Retinal pigment epithelial cell (primary cell): ENCODE measurements around the gene ITGAL.

Experiments
- DNase-seq: peaks from one replicate; pipeline ENCODE4 v3.0.0-alpha.2; 2010; ENCODE audit warnings: low read depth
- H3K4me3 ChIP-seq: 2 replicates; pipeline ENCODE4 v1.5.1; 2011; ENCODE audit warnings: mild to moderate bottlenecking, low read length, control low read depth, moderate library complexity
- TF ChIP-seq, protein P1 (sequence below): conservative IDR thresholded peaks from 2 replicates; pipeline ENCODE4 v1.5.1; 2011; ENCODE audit warnings: low read depth, low read length, control low read depth, inconsistent platforms

The ITGAL gene

DNA sequence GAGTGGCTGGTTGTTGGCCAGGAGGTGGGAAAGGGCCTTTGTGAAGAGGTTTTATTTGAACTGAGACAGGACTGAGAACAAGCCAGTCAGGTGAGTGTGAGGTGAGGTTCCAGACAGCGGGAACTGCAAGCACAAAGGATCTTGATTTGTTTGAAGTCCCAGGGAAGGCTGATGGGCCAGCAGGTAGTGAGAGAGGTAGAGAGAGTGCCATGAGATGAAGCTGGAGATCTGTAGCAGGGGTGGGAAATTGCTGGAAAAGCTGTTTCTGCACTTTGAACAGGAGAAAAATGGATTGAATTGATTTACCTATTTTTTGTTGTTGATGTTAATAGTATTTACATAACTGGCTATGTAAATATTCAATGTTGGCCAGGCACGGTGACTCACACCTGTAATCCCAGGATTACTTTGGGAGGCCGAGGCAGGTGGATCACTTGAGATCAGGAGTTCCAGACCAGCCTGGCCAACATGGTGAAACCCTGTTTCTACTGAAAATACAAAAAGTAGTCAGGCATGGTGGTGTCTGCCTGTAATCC, 35.0 kb upstream of the ITGAL start:
- DNase-seq: no peak
- TF ChIP-seq, protein P1, sequence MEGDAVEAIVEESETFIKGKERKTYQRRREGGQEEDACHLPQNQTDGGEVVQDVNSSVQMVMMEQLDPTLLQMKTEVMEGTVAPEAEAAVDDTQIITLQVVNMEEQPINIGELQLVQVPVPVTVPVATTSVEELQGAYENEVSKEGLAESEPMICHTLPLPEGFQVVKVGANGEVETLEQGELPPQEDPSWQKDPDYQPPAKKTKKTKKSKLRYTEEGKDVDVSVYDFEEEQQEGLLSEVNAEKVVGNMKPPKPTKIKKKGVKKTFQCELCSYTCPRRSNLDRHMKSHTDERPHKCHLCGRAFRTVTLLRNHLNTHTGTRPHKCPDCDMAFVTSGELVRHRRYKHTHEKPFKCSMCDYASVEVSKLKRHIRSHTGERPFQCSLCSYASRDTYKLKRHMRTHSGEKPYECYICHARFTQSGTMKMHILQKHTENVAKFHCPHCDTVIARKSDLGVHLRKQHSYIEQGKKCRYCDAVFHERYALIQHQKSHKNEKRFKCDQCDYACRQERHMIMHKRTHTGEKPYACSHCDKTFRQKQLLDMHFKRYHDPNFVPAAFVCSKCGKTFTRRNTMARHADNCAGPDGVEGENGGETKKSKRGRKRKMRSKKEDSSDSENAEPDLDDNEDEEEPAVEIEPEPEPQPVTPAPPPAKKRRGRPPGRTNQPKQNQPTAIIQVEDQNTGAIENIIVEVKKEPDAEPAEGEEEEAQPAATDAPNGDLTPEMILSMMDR: no peak
- H3K4me3 ChIP-seq: no peak overlapping the region

DNA sequence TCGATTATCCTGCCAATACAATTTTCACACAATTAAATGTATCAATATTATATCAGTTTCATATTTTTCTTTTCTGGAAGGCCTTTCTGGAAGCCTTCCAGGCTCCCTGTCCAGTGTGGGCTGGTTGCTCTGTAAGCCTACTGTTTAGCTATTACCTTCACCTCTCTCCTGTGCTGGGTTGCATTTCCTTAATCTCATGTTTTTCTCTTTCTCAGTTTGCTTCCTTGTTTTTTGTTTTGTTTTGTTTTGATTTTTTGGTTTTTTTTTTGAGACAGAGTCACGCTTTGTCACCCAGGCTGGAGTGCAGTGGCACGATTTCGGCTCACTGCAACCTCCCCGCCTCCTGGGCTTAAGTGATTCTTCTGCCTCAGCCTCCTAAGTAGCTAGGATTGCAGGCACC, 33.7 kb upstream of the ITGAL start:
- no peak overlapping the region for H3K4me3 ChIP-seq
- DNase-seq: no peak
- TF ChIP-seq, protein P1: no peak

DNA sequence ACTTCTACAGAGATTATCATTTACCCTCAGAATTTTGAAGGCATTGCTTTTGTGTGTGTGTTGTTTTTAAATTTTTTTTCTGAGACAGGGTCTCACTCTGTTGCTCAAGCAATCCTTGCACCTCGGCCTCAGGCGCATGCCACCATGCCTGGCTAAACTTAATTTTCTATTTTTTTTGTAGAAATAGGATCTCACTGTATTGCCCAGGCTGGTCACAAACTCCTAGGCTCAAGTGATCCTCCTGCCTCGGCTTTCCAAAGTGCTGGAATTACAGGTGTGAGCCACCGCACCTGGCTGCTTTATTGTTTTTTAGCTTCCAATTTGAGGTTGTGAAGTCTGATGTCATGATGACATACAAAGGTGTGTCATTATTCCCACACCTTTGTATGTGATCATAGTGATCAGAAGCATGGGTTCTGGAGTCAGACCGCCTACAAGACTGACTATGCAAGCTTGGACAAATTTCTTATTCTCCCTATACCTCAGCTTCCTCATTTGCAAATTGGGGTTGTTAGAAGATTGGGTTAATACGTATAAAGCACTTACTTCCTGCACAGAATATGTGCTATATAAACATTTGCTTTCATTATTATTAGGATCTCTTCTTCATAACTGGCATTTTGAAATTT, 32.7 kb upstream of the ITGAL start:
- DNase-seq: no peak
- no peak overlapping the region for H3K4me3 ChIP-seq
- TF ChIP-seq, protein P1: no peak

DNA sequence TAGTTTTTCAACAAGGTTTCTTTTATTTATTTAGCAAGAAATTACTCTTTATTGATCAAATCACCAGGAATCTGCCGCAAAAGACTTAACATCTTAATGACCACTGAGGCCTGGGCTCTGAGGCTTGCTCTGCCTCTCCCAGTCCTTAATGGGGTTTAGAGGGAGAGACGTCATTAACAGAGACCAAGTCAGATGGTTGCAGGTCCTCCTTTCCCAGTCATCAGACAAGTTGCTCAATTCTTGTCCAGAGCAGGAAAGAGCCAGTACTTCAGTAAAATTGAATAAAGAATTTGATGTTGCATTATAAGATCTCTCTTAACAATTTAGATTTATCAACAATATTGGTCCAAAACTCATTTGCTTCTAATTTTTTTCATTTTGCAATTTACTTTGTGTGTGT, 28.9 kb upstream of the ITGAL start:
- DNase-seq: no peak
- no peak overlapping the region for H3K4me3 ChIP-seq
- TF ChIP-seq, protein P1: no peak

DNA sequence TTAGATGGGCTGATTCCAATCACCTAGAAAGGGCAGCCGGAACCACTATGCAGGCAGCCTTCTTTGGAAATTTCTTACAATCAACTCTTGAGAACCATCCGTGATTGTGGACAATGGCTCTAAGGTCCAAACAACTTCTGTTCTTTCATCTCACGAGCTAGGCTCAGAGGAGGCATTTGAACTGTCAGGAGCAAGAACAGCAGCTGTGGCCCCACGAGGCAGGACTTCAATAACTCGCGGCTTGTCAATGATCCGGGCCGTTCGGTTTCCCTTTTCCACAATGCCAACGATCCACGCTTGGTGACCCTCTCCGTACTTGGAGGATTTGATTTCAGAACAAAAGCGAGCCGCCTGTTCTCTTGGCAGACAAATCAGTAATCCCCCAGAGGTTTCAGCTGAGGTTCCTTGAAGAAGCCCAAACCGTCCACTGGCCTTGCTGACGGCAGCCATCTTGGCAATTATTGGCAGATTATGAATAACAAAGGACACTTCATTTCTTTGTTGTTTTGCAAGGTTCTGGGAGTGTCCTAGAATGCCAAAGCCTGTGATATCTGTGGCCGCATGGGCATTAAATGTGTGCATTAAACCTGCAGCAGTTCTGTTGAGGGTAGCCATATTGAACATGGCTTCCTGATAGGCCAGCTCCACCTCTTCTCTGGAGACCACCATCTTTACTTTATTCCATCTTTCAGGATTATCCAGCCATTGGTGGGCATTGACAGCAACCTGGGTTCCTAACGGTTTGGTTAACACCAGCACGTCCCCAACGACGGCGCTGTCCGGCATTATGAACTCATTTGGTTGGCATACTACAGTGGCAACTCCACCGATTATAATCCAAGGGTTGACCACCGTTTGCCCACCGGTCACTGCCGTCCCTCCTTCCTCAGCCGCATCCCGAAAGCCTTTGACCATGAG, 28.1 kb upstream of the ITGAL start:
- no peak for DNase-seq
- H3K4me3 ChIP-seq: peak overlapping the region; percentile 67
- TF ChIP-seq, protein P1: no peak

DNA sequence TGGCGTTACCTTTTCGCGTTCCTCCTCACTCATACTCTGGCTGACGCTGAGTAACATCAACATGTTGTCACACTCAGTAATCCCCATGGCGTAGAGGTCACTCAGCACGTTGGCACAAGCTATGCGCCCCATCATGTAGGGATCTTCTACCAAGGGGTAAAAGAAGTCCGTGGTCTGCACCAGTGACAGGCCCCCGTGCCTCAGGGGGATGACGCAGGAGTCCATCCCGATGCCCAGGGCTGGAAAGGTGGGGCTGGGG, 27.5 kb upstream of the ITGAL start:
- peak overlapping the region; percentile 67 for H3K4me3 ChIP-seq
- DNase-seq: no peak
- TF ChIP-seq, protein P1: no peak
